Thoracic aorta (tissue), 2 donors: ENCODE results near the gene MALSU1. TPM values are rescaled to one million over a fixed set of nuclear protein-coding genes. Genes with fewer than 3 reads are reported as not detected.

ENCODE experiments used
- ATAC-seq: fragments of 150-250 bp; one replicate; pipeline ENCODE4 v1.8.0; 2017; ENCODE audit warnings: low read depth; ENCODE audit not compliant: insufficient number of reproducible peaks, low FRiP score
- DNase-seq: peaks from one replicate; pipeline ENCODE4 v3.0.0-alpha.2; 2020; ENCODE audit warnings: low spot score
- H3K27ac ChIP-seq, 2 donors: fragments of 200-600 bp; sonication (generic); 1 replicate in 1 of 2; 2 replicates in 1 of 2; pipeline ENCODE4 v1.5.1; 2016; ENCODE audit warnings: mild to moderate bottlenecking in 2 of 2, moderate library complexity in 2 of 2
- H3K27me3 ChIP-seq: fragments of 200-600 bp; sonication (generic); replicated peaks from 2 replicates; pipeline ENCODE4 v1.6.0; 2016; ENCODE audit warnings: mild to moderate bottlenecking; ENCODE audit not compliant: insufficient read depth
- H3K36me3 ChIP-seq: fragments of 200-600 bp; sonication (generic); one replicate; pipeline ENCODE4 v1.5.1; 2016
- H3K4me1 ChIP-seq, 2 donors: fragments of 200-600 bp; sonication (generic); 1 replicate in 1 of 2; 2 replicates in 1 of 2; pipeline versions ENCODE4 v1.5.1 to v1.6.0; 2016; ENCODE audit warnings: low read depth in 2 of 2, mild to moderate bottlenecking in 1 of 2; ENCODE audit not compliant: control insufficient read depth in 1 of 2
- H3K4me3 ChIP-seq: fragments of 200-600 bp; sonication (generic); 2 replicates; pipeline ENCODE4 v1.5.1; 2016; ENCODE audit warnings: mild to moderate bottlenecking
- H3K9me3 ChIP-seq: fragments of 200-600 bp; sonication (generic); 2 replicates; pipeline ENCODE4 v1.5.1; 2016
- total RNA-seq, 2 donors: library from RNA; depleted of rRNA; stranded (reverse); fragments of >200 nt; gene quantifications; one replicate each; pipeline versions ENCODE4 v1.1.0 to v1.2.3, GENCODE V29; 2016
- TF ChIP-seq, protein P1 (sequence below): fragments of 200-600 bp; sonication (generic); IDR thresholded peaks from one replicate; pipeline ENCODE4 v1.5.1; 2019; ENCODE audit warnings: antibody characterized with exemption

MALSU1 gene
- total RNA-seq, 2 donors from 2014 or later: 18.1 to 65.7 TPM

DNA sequence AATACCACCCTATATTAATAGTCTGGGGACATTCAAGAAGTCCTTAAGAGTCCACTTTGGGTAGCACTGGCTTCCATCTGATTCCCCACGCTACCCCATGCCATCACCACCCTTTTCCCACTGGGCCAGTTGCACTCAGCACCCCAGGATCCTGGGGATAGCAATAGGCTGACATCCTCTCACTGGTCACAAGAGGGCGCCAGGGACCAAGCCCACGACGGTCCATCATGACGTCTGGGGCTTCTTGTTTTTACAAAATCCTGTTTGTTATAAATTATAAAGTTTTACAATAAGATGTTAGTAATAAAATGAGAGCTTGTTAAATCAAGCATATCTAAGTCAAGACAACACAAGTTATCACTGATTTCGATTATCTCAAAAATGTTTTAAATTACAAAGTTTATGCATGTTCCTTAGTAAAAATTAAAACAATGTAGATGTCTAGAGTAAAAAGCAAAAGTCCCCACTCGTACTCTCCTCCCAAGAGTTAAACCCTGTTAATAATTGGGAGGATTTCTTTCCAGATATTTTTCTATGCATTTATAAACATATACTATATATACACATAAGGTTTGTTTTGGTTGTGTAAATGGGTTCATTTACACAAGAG is 37.2 kb upstream of the MALSU1 start:
- Histone ChIP-seq H3K9me3 (no peaks in the 10 kb centered on the region), H3K36me3 (peaks cover 35% of the 10 kb centered on the region), H3K4me1 (no peaks in the 10 kb centered on the region), H3K27ac (no peak overlapping the region), H3K27me3 (no peaks in the 10 kb centered on the region), H3K4me3 (no peak overlapping the region)
- TF ChIP-seq, protein P1, sequence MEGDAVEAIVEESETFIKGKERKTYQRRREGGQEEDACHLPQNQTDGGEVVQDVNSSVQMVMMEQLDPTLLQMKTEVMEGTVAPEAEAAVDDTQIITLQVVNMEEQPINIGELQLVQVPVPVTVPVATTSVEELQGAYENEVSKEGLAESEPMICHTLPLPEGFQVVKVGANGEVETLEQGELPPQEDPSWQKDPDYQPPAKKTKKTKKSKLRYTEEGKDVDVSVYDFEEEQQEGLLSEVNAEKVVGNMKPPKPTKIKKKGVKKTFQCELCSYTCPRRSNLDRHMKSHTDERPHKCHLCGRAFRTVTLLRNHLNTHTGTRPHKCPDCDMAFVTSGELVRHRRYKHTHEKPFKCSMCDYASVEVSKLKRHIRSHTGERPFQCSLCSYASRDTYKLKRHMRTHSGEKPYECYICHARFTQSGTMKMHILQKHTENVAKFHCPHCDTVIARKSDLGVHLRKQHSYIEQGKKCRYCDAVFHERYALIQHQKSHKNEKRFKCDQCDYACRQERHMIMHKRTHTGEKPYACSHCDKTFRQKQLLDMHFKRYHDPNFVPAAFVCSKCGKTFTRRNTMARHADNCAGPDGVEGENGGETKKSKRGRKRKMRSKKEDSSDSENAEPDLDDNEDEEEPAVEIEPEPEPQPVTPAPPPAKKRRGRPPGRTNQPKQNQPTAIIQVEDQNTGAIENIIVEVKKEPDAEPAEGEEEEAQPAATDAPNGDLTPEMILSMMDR: peak; percentile 72
- ATAC-seq: no peak
- DNase-seq: no peak

DNA sequence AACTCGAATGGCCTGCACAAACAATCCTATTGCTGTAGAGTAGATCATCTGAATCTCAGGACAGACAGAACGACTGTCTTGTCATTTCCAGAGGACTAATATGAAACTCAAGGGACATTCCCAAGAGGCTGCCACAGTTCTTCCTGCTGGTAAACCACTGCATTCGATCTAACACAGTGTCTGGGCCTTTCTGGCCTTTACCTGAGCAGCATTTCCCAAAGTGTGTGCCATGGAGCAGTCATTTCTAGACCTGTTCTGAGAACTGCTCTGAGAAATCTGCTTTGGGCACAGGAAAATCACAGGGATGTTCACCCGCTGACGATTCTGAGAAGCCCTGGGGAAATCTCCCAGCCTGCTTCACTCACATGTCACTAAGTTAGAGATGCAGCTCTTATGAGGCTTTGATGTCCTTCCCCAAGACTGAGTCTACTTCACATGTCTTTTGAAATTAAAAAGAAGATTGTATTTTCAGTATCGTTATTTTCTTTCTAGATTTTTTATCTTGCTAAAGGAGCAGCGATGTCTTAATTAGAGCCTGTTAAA is 34.2 kb upstream of the MALSU1 start:
- H3K27ac ChIP-seq: no peak overlapping the region
- DNase-seq (no peak), ATAC-seq (no peak)
- H3K4me3 ChIP-seq: no peak overlapping the region
- H3K9me3 ChIP-seq: no peaks in the 10 kb centered on the region
- TF ChIP-seq, protein P1: no peak
- H3K36me3 ChIP-seq: peaks cover 34% of the 10 kb centered on the region
- no peaks in the 10 kb centered on the region for H3K4me1 ChIP-seq
- no peaks in the 10 kb centered on the region for H3K27me3 ChIP-seq

DNA sequence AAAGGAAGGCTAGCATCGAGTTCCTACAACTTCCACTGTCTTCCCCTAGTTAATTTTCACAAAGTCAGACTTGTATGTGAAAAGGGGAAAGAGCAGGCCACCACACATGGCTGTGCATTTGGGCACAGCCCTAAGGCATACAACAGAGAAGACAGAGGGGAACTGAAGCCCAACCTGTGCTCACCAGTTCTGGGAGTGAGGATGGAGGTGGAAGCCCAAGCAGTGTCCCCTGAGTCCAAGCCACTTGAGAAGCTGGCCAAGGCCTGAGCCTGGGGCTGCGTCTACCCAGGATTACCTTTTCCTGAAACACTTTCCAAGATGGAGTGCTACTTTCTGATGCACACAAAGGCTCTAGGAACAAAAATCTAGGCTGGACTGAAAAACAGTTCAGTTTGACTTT is 32.2 kb upstream of the MALSU1 start:
- H3K27ac ChIP-seq: no peak overlapping the region
- ATAC-seq (no peak), DNase-seq (no peak)
- peaks cover 33% of the 10 kb centered on the region for H3K36me3 ChIP-seq
- no peak overlapping the region for H3K4me3 ChIP-seq
- no peaks in the 10 kb centered on the region for H3K27me3 ChIP-seq
- H3K9me3 ChIP-seq: no peaks in the 10 kb centered on the region
- TF ChIP-seq, protein P1: no peak
- H3K4me1 ChIP-seq: no peaks in the 10 kb centered on the region

DNA sequence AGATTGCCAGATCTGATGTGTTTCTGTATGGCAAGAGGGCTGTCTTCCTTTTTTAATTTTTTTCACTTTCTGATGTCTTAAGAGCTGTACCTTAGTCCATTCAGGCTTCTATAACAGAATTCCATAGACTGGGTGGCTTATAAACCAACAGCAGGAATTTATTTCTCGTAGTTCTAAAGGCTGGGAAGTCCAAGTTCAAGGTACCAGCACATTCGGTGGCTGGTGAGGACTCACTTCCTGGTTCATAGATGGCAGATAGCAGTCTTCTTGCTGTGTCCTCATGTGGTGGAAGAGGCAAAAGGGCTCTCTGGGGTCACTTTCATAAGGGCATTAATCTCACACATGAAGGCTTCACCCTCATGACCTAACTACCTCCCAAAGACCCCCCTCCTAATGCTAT is 31.8 kb upstream of the MALSU1 start:
- no peaks in the 10 kb centered on the region for H3K27me3 ChIP-seq
- no peaks in the 10 kb centered on the region for H3K9me3 ChIP-seq
- no peak overlapping the region for H3K27ac ChIP-seq
- peaks cover 33% of the 10 kb centered on the region for H3K36me3 ChIP-seq
- TF ChIP-seq, protein P1: no peak
- ATAC-seq (no peak), DNase-seq (no peak)
- H3K4me1 ChIP-seq: no peaks in the 10 kb centered on the region
- no peak overlapping the region for H3K4me3 ChIP-seq

DNA sequence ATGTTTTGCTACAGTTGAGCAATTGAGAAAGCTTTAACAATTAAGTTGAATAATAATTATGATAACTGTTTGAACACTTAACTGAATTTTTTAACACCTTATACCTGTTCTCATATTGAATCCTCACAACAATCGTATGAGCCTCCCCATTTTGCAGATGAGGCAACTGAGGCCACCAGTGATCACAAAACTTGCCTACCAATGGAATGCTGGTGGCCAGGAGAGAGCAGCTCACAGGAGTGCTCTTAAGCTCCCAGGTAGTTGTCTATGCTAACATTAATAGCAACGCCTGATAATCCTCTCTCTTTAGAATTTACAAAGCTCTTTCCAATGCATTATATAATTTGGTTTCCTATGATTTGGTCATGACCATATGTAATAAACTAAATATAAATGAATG is 31.0 kb upstream of the MALSU1 start:
- TF ChIP-seq, protein P1: no peak
- Histone ChIP-seq H3K4me3 (no peak overlapping the region), H3K36me3 (peaks cover 33% of the 10 kb centered on the region), H3K27me3 (no peaks in the 10 kb centered on the region), H3K9me3 (no peaks in the 10 kb centered on the region), H3K27ac (no peak overlapping the region), H3K4me1 (peaks cover 0 to 4% of the 10 kb centered on the region in 2 donors)
- ATAC-seq (no peak), DNase-seq (no peak)
